ENCODE data around the gene MARCHF10.

MARCHF10 gene

GRCh38 chr17:62737513-62737912 is 70.6 kb downstream of the MARCHF10 start:
- no peaks in the 10 kb centered on the region for H3K36me3 ChIP-seq (ENCODE audit: control insufficient read depth, insufficient read depth, low read length)
- no peak overlapping the region for H3K4me3 ChIP-seq (ENCODE audit: low read length)
- no peaks in the 10 kb centered on the region for H3K4me1 ChIP-seq (ENCODE audit: control insufficient read depth, insufficient read depth, low read length)
- no peak overlapping the region for H3K9ac ChIP-seq (ENCODE audit: low read length)
- no peak overlapping the region for H3K27ac ChIP-seq (ENCODE audit: low read depth, low read length)
- no peaks in the 10 kb centered on the region for H3K27me3 ChIP-seq (ENCODE audit: control insufficient read depth, insufficient read depth, low read length)

GRCh38 chr17:62735044-62735651 is 73.0 kb downstream of the MARCHF10 start:
- Histone ChIP-seq H3K27ac (ENCODE audit: low read depth, low read length) (no peak overlapping the region), H3K27me3 (ENCODE audit: control insufficient read depth, insufficient read depth, low read length) (no peaks in the 10 kb centered on the region), H3K9ac (ENCODE audit: low read length) (no peak overlapping the region), H3K4me1 (ENCODE audit: control insufficient read depth, insufficient read depth, low read length) (no peaks in the 10 kb centered on the region), H3K4me3 (ENCODE audit: low read length) (no peak overlapping the region), H3K36me3 (ENCODE audit: control insufficient read depth, insufficient read depth, low read length) (no peaks in the 10 kb centered on the region)

GRCh38 chr17:62732125-62732524 is 76.0 kb downstream of the MARCHF10 start:
- Histone ChIP-seq H3K27me3 (ENCODE audit: control insufficient read depth, insufficient read depth, low read length) (no peaks in the 10 kb centered on the region), H3K27ac (ENCODE audit: low read depth, low read length) (no peak overlapping the region), H3K4me1 (ENCODE audit: control insufficient read depth, insufficient read depth, low read length) (no peaks in the 10 kb centered on the region), H3K36me3 (ENCODE audit: control insufficient read depth, insufficient read depth, low read length) (no peaks in the 10 kb centered on the region), H3K9ac (ENCODE audit: low read length) (no peak overlapping the region), H3K4me3 (ENCODE audit: low read length) (no peak overlapping the region)

- Histone ChIP-seq H3K27me3 (ENCODE audit: control insufficient read depth, insufficient read depth, low read length) (no peaks in the 10 kb centered on the region), H3K9ac (ENCODE audit: low read length) (no peak overlapping the region), H3K36me3 (ENCODE audit: control insufficient read depth, insufficient read depth, low read length) (no peaks in the 10 kb centered on the region), H3K27ac (ENCODE audit: low read depth, low read length) (no peak overlapping the region), H3K4me1 (ENCODE audit: control insufficient read depth, insufficient read depth, low read length) (no peaks in the 10 kb centered on the region), H3K4me3 (ENCODE audit: low read length) (no peak overlapping the region)
Observed at GRCh38 chr17:62727916-62728672, 80.0 kb downstream of the MARCHF10 start.

- Histone ChIP-seq H3K9ac (ENCODE audit: low read length) (no peak overlapping the region), H3K4me1 (ENCODE audit: control insufficient read depth, insufficient read depth, low read length) (no peaks in the 10 kb centered on the region), H3K27ac (ENCODE audit: low read depth, low read length) (no peak overlapping the region), H3K36me3 (ENCODE audit: control insufficient read depth, insufficient read depth, low read length) (no peaks in the 10 kb centered on the region), H3K27me3 (ENCODE audit: control insufficient read depth, insufficient read depth, low read length) (no peaks in the 10 kb centered on the region), H3K4me3 (ENCODE audit: low read length) (no peak overlapping the region)
Observed at GRCh38 chr17:62725791-62726249, 82.3 kb downstream of the MARCHF10 start.

- H3K9ac ChIP-seq (ENCODE audit: low read length) = no peak overlapping the region
- no peaks in the 10 kb centered on the region for H3K27me3 ChIP-seq (ENCODE audit: control insufficient read depth, insufficient read depth, low read length)
- no peak overlapping the region for H3K27ac ChIP-seq (ENCODE audit: low read depth, low read length)
- no peak overlapping the region for H3K4me3 ChIP-seq (ENCODE audit: low read length)
- H3K36me3 ChIP-seq (ENCODE audit: control insufficient read depth, insufficient read depth, low read length) = no peaks in the 10 kb centered on the region
- no peaks in the 10 kb centered on the region for H3K4me1 ChIP-seq (ENCODE audit: control insufficient read depth, insufficient read depth, low read length)
Observed at GRCh38 chr17:62724398-62725146, 83.5 kb downstream of the MARCHF10 start.

GRCh38 chr17:62723842-62724241 is 84.3 kb downstream of the MARCHF10 start:
- Histone ChIP-seq H3K4me1 (ENCODE audit: control insufficient read depth, insufficient read depth, low read length) (no peaks in the 10 kb centered on the region), H3K9ac (ENCODE audit: low read length) (no peak overlapping the region), H3K36me3 (ENCODE audit: control insufficient read depth, insufficient read depth, low read length) (no peaks in the 10 kb centered on the region), H3K27me3 (ENCODE audit: control insufficient read depth, insufficient read depth, low read length) (no peaks in the 10 kb centered on the region), H3K4me3 (ENCODE audit: low read length) (no peak overlapping the region), H3K27ac (ENCODE audit: low read depth, low read length) (no peak overlapping the region)

- Histone ChIP-seq H3K9ac (ENCODE audit: low read length) (no peak overlapping the region), H3K4me1 (ENCODE audit: control insufficient read depth, insufficient read depth, low read length) (no peaks in the 10 kb centered on the region), H3K27me3 (ENCODE audit: control insufficient read depth, insufficient read depth, low read length) (no peaks in the 10 kb centered on the region), H3K36me3 (ENCODE audit: control insufficient read depth, insufficient read depth, low read length) (no peaks in the 10 kb centered on the region), H3K4me3 (ENCODE audit: low read length) (no peak overlapping the region), H3K27ac (ENCODE audit: low read depth, low read length) (no peak overlapping the region)
Observed at GRCh38 chr17:62722625-62723024, 85.5 kb downstream of the MARCHF10 start.

- no peak overlapping the region for H3K4me3 ChIP-seq (ENCODE audit: low read length)
- no peaks in the 10 kb centered on the region for H3K27me3 ChIP-seq (ENCODE audit: control insufficient read depth, insufficient read depth, low read length)
- no peaks in the 10 kb centered on the region for H3K4me1 ChIP-seq (ENCODE audit: control insufficient read depth, insufficient read depth, low read length)
- no peak overlapping the region for H3K9ac ChIP-seq (ENCODE audit: low read length)
- H3K27ac ChIP-seq (ENCODE audit: low read depth, low read length) = no peak overlapping the region
- H3K36me3 ChIP-seq (ENCODE audit: control insufficient read depth, insufficient read depth, low read length) = no peaks in the 10 kb centered on the region
Observed at GRCh38 chr17:62720126-62720850, 87.8 kb downstream of the MARCHF10 start.

GRCh38 chr17:62719586-62719985 is 88.5 kb downstream of the MARCHF10 start:
- no peak overlapping the region for H3K4me3 ChIP-seq (ENCODE audit: low read length)
- H3K4me1 ChIP-seq (ENCODE audit: control insufficient read depth, insufficient read depth, low read length) = no peaks in the 10 kb centered on the region
- no peak overlapping the region for H3K27ac ChIP-seq (ENCODE audit: low read depth, low read length)
- no peaks in the 10 kb centered on the region for H3K36me3 ChIP-seq (ENCODE audit: control insufficient read depth, insufficient read depth, low read length)
- H3K27me3 ChIP-seq (ENCODE audit: control insufficient read depth, insufficient read depth, low read length) = no peaks in the 10 kb centered on the region
- H3K9ac ChIP-seq (ENCODE audit: low read length) = no peak overlapping the region

- no peak overlapping the region for H3K27ac ChIP-seq (ENCODE audit: low read depth, low read length)
Observed at GRCh38 chr17:62718429-62718828, 89.7 kb downstream of the MARCHF10 start.

GRCh38 chr17:62717889-62718288 is 90.2 kb downstream of the MARCHF10 start:
- Histone ChIP-seq H3K27ac (ENCODE audit: low read depth, low read length) (no peak overlapping the region), H3K9ac (ENCODE audit: low read length) (no peak overlapping the region), H3K4me1 (ENCODE audit: control insufficient read depth, insufficient read depth, low read length) (no peaks in the 10 kb centered on the region), H3K27me3 (ENCODE audit: control insufficient read depth, insufficient read depth, low read length) (no peaks in the 10 kb centered on the region), H3K36me3 (ENCODE audit: control insufficient read depth, insufficient read depth, low read length) (no peaks in the 10 kb centered on the region), H3K4me3 (ENCODE audit: low read length) (no peak overlapping the region)

More at GRCh38 chr17:62718429-62718828, 89.7 kb downstream of the MARCHF10 start:
- Histone ChIP-seq H3K36me3 (ENCODE audit: control insufficient read depth, insufficient read depth, low read length) (no peaks in the 10 kb centered on the region), H3K27me3 (ENCODE audit: control insufficient read depth, insufficient read depth, low read length) (no peaks in the 10 kb centered on the region), H3K4me3 (ENCODE audit: low read length) (no peak overlapping the region), H3K4me1 (ENCODE audit: control insufficient read depth, insufficient read depth, low read length) (no peaks in the 10 kb centered on the region), H3K9ac (ENCODE audit: low read length) (no peak overlapping the region)

All from rectal smooth muscle tissue (tissue), 1 donor.